IMR-90 (cell line): Measurements from ENCODE around the gene AGPAT3. TPM values are rescaled to one million over a fixed set of nuclear protein-coding genes. Genes with fewer than 3 reads are reported as not detected.

Experiments used
- ATAC-seq: fragments of 200-7000 bp; cut with Tn5 transposase; 2 replicates; pipeline ENCODE4 v1.9.1; 2020; ENCODE audit warnings: low read depth, mild to moderate bottlenecking, moderate library complexity
- BruUV-seq: library from RNA; stranded (reverse); fragments of 400-500 nt; replicated peaks from 2 replicates; lab custom pipeline; 2021; lab: Mats Ljungman, UMichigan
- CTCF ChIA-PET: fragments of 300-600 bp; formaldehyde crosslinking; extraction: SDS; loops from one replicate; lab custom pipeline; 2021; ENCODE audit warnings: antibody characterized with exemption; lab: Yijun Ruan, JAX
- POLR2A ChIA-PET: fragments of 300-600 bp; sonication (Branson Sonifier 250); formaldehyde crosslinking; loops from one replicate; lab custom pipeline; 2022; ENCODE audit warnings: antibody characterized with exemption; ENCODE audit not compliant: unreplicated experiment; lab: Charles Lee
- DNase-seq: peaks from one replicate; pipeline ENCODE4 v3.0.0; 2013
- H2AFZ ChIP-seq: replicated peaks from 2 replicates; pipeline ENCODE3; 2013; ENCODE audit warnings: low read length, mild to moderate bottlenecking; ENCODE audit not compliant: poor library complexity
- H2AK5ac ChIP-seq: 2 replicates; pipeline ENCODE4 v1.6.1; 2013; ENCODE audit warnings: low read depth, low read length, inconsistent platforms
- H2AK9ac ChIP-seq: replicated peaks from 2 replicates; pipeline ENCODE3; 2013; ENCODE audit warnings: mild to moderate bottlenecking, low read depth, low read length, moderate library complexity; ENCODE audit not compliant: poor library complexity
- H2BK120ac ChIP-seq: 2 replicates; pipeline ENCODE4 v1.6.1; 2013; ENCODE audit warnings: low read depth, low read length, inconsistent platforms
- H2BK15ac ChIP-seq: 3 replicates; pipeline ENCODE4 v1.6.1; 2013; ENCODE audit warnings: low read depth, low read length, inconsistent platforms
- H2BK20ac ChIP-seq: 2 replicates; pipeline ENCODE4 v1.6.1; 2013; ENCODE audit warnings: low read depth, mild to moderate bottlenecking, inconsistent platforms, low read length, moderate library complexity
- H2BK5ac ChIP-seq: 2 replicates; pipeline ENCODE4 v1.6.1; 2013; ENCODE audit warnings: mild to moderate bottlenecking, low read depth, low read length, inconsistent platforms; ENCODE audit not compliant: poor library complexity, severe bottlenecking
- H3K14ac ChIP-seq: replicated peaks from 2 replicates; pipeline ENCODE4 v1.6.1; 2013; ENCODE audit warnings: low read depth, low read length, inconsistent platforms
- H3K18ac ChIP-seq: 2 replicates; pipeline ENCODE4 v1.6.1; 2013; ENCODE audit warnings: low read depth, low read length, control low read depth
- H3K23ac ChIP-seq: 2 replicates; pipeline ENCODE4 v1.6.1; 2013; ENCODE audit warnings: low read depth, low read length, inconsistent platforms
- H3K27ac ChIP-seq: 2 replicates; pipeline ENCODE4 v1.5.1; 2013; ENCODE audit warnings: mild to moderate bottlenecking, control low read depth, low read length; ENCODE audit not compliant: insufficient read depth
- H3K27me3 ChIP-seq: 2 replicates; pipeline ENCODE4 v1.6.1; 2013; ENCODE audit warnings: low read length; ENCODE audit not compliant: control insufficient read depth, insufficient read depth
- H3K36me3 ChIP-seq: 2 replicates; pipeline ENCODE4 v1.6.1; 2013; ENCODE audit warnings: low read length, mixed read lengths; ENCODE audit not compliant: control insufficient read depth, insufficient read depth
- H3K4ac ChIP-seq: 2 replicates; pipeline ENCODE4 v1.6.1; 2013; ENCODE audit warnings: low read depth, low read length, inconsistent platforms
- H3K4me1 ChIP-seq: 2 replicates; pipeline ENCODE4 v1.6.1; 2013; ENCODE audit warnings: low read length, mixed read lengths; ENCODE audit not compliant: control insufficient read depth, insufficient read depth
- H3K4me2 ChIP-seq: 2 replicates; pipeline ENCODE4 v1.6.1; 2013; ENCODE audit warnings: low read depth, mild to moderate bottlenecking, control low read depth, low read length, moderate library complexity
- H3K4me3 ChIP-seq: 2 replicates; pipeline ENCODE4 v1.5.1; 2013; ENCODE audit warnings: low read depth, mild to moderate bottlenecking, control low read depth, low read length, moderate library complexity; ENCODE audit not compliant: insufficient read depth
- H3K56ac ChIP-seq: 2 replicates; pipeline ENCODE4 v1.6.1; 2013; ENCODE audit warnings: low read length, inconsistent platforms; ENCODE audit not compliant: insufficient read depth; ENCODE audit errors: extremely low read depth
- H3K79me1 ChIP-seq, 2 experiments: 2 replicates each; pipeline ENCODE4 v1.6.1; 2013; ENCODE audit warnings: low read length in 2 of 2, inconsistent platforms in 1 of 2, low read depth in 1 of 2
- H3K9ac ChIP-seq: 2 replicates; pipeline ENCODE4 v1.6.1; 2013; ENCODE audit warnings: low read depth, low read length, control low read depth
- H3K9me1 ChIP-seq: 2 replicates; pipeline ENCODE4 v1.6.1; 2013; ENCODE audit warnings: low read length, inconsistent platforms; ENCODE audit not compliant: insufficient read depth
- H3K9me3 ChIP-seq: 2 replicates; pipeline ENCODE4 v1.6.1; 2013; ENCODE audit warnings: low read length; ENCODE audit not compliant: control insufficient read depth, insufficient read depth
- H4K20me1 ChIP-seq: 2 replicates; pipeline ENCODE4 v1.6.1; 2013; ENCODE audit warnings: low read length, inconsistent platforms; ENCODE audit not compliant: insufficient read depth
- H4K5ac ChIP-seq: 2 replicates; pipeline ENCODE4 v1.6.1; 2013; ENCODE audit warnings: mild to moderate bottlenecking, low read depth, low read length, control low read depth
- H4K8ac ChIP-seq, 2 experiments: 2 replicates each; pipeline ENCODE4 v1.6.1; 2013; ENCODE audit warnings: low read depth in 2 of 2, low read length in 2 of 2, control low read depth in 1 of 2, inconsistent platforms in 1 of 2
- H4K91ac ChIP-seq: 2 replicates; pipeline ENCODE4 v1.6.1; 2013; ENCODE audit warnings: low read depth, low read length, inconsistent platforms; ENCODE audit not compliant: insufficient read depth
- MAFK ChIP-seq: IDR thresholded peaks from 2 replicates; pipeline ENCODE4 v1.6.1; 2012; ENCODE audit warnings: low read depth, low read length, improper control_type of control experiment
- MXI1 ChIP-seq: IDR thresholded peaks from 2 replicates; pipeline ENCODE4 v1.6.1; 2012; ENCODE audit warnings: low read depth, mild to moderate bottlenecking, low read length, moderate library complexity, borderline replicate concordance
- POLR2A ChIP-seq: IDR thresholded peaks from 2 replicates; pipeline ENCODE4 v1.6.1; 2012; ENCODE audit warnings: mild to moderate bottlenecking, low read depth, low read length
- RCOR1 ChIP-seq: IDR thresholded peaks from 2 replicates; pipeline ENCODE4 v1.6.1; 2012; ENCODE audit warnings: mild to moderate bottlenecking, low read length, improper control_type of control experiment; ENCODE audit not compliant: insufficient replicate concordance
- WGBS, 2 experiments: methylation state at CpG; one replicate each; pipeline versions ENCODE4 v1.1.5 to v1.1.7; 2013; ENCODE audit warnings: missing lambda C conversion rate in 2 of 2; ENCODE audit not compliant: insufficient read length in 1 of 2; ENCODE audit errors: extremely low coverage in 2 of 2; 5-methylcytosine and 5-hydroxymethylcytosine counted together
- dilution Hi-C: fragments of 300-500 bp; cut with HindIII; formaldehyde crosslinking; loops from one replicate; pipeline ENCODE4 v1.14.3; 2018; ENCODE audit warnings: low sequenced_read_pairs; ENCODE audit not compliant: unreplicated experiment
- in situ Hi-C: fragments of 300-500 bp; cut with MboI; formaldehyde crosslinking; loops from 3 replicates; pipeline ENCODE4 v1.14.3; 2019; ENCODE audit warnings: low sequenced_read_pairs, inconsistent platforms, mixed read lengths
- intact Hi-C: fragments of 100-400 bp; cut with micrococcal nuclease; formaldehyde crosslinking; loops from 2 replicates; pipeline ENCODE4 v1.10.0; 2022
- polyA plus RNA-seq, 3 experiments: library from polyadenylated mRNA; depleted of rRNA; stranded (reverse); fragments of >200 nt; gene quantifications; 2 replicates each; pipeline ENCODE4 v1.2.3, GENCODE V29; 2012; ENCODE audit warnings: low replicate concordance in 1 of 3
- total RNA-seq: library from RNA; depleted of rRNA; stranded (reverse); fragments of >200 nt; gene quantifications from 2 replicates; pipeline ENCODE4 v1.2.3, GENCODE V29; 2012

The AGPAT3 gene
- total and polyA plus RNA-seq, 2 of the 4 experiments (the other 2 are of a cell fraction), result 27.1 to 38.7 TPM

- no peak overlapping the region for H2BK5ac ChIP-seq
- H2AK5ac ChIP-seq, result no peak overlapping the region
- no peak overlapping the region for H3K4me3 ChIP-seq
- 89% methylated on average over 19 of the region's 33 CpGs; no CpG with 5 or more reads in 1 of the 2 experiments for WGBS, 2 experiments
- ChIA-PET CTCF (interaction anchor here (1.4 kb wide), 1 partner anchor 16 kb away, joined by 3 read pairs; no protein-coding TSS in a partner anchor), POLR2A (no interaction called here)
- no peak overlapping the region for H3K27ac ChIP-seq
- TF ChIP-seq MAFK (no peak), RCOR1 (no peak), MXI1 (no peak), POLR2A (no peak)
- H3K4me2 ChIP-seq, result no peak overlapping the region
- no peak overlapping the region for H2BK20ac ChIP-seq
- dilution Hi-C loops, result no loop called here
- in situ Hi-C loops, result no loop called here
- no peak overlapping the region for H3K23ac ChIP-seq
- DNase-seq (no peak), ATAC-seq (no peak)
- intact Hi-C loops, result no loop called here
- H4K20me1 ChIP-seq, result no peaks in the 10 kb centered on the region
- H3K4ac ChIP-seq, result no peak overlapping the region
- no peak overlapping the region for H4K5ac ChIP-seq
- no peaks in the 10 kb centered on the region for H3K4me1 ChIP-seq
- no peak overlapping the region for H4K8ac ChIP-seq
- H4K91ac ChIP-seq, result no peak overlapping the region
- H3K56ac ChIP-seq, result no peak overlapping the region
- H2BK15ac ChIP-seq, result no peak overlapping the region
- no peak overlapping the region for H2BK120ac ChIP-seq
- H3K36me3 ChIP-seq, result no peaks in the 10 kb centered on the region
- no peaks in the 10 kb centered on the region for H3K79me1 ChIP-seq
- H3K14ac ChIP-seq, result no peak overlapping the region
- H3K18ac ChIP-seq, result no peak overlapping the region
- H3K9ac ChIP-seq, result no peak overlapping the region
- peaks cover 10% of the 10 kb centered on the region; the same call in 1 of the 2 replicates for H3K27me3 ChIP-seq
- H2AK9ac ChIP-seq, result no peak overlapping the region
- no peak overlapping the region for H2AFZ ChIP-seq
- peaks cover 3% of the 10 kb centered on the region; the same call in 1 of the 2 replicates for H3K9me1 ChIP-seq
- BruUV-seq, result no TSS peak
- peaks cover 2% of the 10 kb centered on the region; the same call in 1 of the 2 replicates for H3K9me3 ChIP-seq
These were observed 126.5 kb downstream of the AGPAT3 start for GRCh38 chr21:43991447-43991991.
